Skin epidermis (tissue), 12 donors: ENCODE measurements around the gene RALA.

Experiments
- H3K27ac ChIP-seq, 21 experiments: fragments of 200-600 bp; sonication (generic) in 11 of 21; one replicate each; pipeline ENCODE4 v1.5.0; 2020; ENCODE audit warnings: mild to moderate bottlenecking in 3 of 21, inconsistent platforms in 2 of 21, moderate library complexity in 2 of 21
- H3K4me3 ChIP-seq, 7 experiments: fragments of 200-600 bp; sonication (generic) in 2 of 7; one replicate each; pipeline ENCODE4 v1.5.0; 2020; ENCODE audit warnings: inconsistent platforms in 2 of 7, mild to moderate bottlenecking in 2 of 7, moderate library complexity in 1 of 7

The RALA gene

DNA sequence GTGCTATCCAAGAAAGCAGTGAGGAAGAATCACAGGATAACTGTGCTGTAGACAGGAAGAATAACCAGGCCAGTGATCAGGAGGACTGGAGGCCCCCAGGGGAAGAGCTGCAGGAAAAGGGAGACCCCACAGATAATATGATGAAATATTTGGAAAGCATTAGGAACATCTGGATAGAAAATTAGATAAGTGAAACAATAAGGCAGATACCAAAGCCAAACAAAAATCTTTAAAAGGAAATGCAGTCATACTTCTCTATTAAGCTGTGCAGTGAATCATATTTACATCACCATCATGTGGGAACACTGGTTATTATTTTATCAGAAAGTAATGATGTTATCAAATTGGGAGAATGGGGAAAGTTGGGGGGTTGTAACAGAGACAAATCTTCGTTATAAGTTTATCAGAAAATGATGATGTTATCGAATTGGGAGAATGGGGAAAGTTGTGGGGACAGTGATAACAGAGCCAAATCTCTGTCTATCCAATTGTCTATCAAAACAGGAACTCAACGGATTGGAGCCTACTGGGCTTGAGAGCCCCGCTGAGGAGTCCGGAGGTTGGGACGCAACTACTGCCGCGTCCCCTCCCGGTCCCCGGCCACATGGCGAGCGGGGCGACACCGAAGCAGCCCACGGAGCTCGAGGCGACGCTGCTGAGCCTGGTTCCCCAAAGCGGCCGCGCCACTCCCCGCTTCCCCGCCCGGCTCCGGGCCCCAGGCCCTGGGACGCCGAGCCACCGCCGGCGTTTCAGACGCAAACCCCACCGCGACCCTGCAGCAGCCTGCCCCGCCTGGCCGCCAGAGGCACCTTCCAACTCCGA, 14.0 kb upstream of the RALA start:
- Histone ChIP-seq H3K4me3 (peak overlapping the region; percentile 10 to 42 (median 20)), H3K27ac (peak overlapping the region in 20 of 21 experiments; percentile 33 to 90 (median 75))

DNA sequence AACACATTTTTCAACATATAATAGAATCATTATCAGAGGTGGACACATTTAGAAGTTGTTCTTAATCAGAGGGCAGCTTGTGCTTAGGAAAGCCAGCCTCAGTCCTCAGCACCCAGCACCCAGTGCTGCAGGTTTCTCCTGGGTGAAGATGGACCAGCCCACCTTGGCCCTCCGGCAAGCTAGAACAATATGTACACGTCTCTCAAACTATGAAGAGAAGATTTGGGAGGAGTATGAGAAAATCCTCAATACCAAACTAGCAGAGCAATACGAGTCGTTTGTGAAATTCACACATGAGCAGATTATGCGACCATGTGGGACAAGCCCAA, 13.5 kb upstream of the RALA start:
- Histone ChIP-seq H3K4me3 (peak overlapping the region; percentile 10 to 42 (median 20)), H3K27ac (peak overlapping the region in 19 of 21 experiments; percentile 49 to 90 (median 75))

GRCh38 chr7:39613577-39613976, 9.8 kb upstream of the RALA start:
- Histone ChIP-seq H3K4me3 (no peak overlapping the region), H3K27ac (no peak overlapping the region)

GRCh38 chr7:39614299-39614698, 9.1 kb upstream of the RALA start:
- H3K4me3 ChIP-seq, result no peak overlapping the region
- H3K27ac ChIP-seq, result no peak overlapping the region

DNA sequence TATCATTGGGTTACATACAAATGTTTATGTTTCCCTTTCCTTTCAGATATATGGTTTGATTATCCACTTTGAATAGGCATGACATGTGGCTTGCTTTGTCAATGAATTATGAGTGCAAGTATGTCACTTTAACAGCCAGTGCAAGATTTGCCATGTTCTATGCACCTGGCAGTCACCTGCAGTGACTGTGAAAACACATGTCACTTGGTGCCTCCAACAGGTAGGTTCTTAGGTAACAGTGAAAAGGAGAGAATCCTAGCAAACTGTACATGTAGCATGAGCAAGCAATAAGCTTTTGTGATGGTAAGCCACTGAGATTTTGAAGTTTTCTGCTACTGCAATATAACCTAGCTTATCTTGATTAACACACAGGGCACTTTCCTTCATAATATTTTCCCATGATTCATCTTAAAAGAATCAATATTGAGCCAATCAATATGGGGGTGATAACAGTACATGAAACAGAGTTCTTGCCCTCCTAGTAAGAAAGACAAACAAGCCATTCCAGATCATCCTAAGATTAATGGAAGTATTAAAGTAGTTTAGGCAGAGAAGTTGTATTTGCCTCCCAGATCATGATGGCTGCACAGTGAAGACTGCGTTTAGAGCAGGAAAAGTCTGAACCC, 7.9 kb upstream of the RALA start:
- no peak overlapping the region for H3K27ac ChIP-seq

GRCh38 chr7:39616138-39616537, 7.2 kb upstream of the RALA start:
- no peak overlapping the region for H3K4me3 ChIP-seq
- H3K27ac ChIP-seq, result no peak overlapping the region

More for the DNA sequence above, 7.9 kb upstream of the RALA start:
- H3K4me3 ChIP-seq, result no peak overlapping the region

DNA sequence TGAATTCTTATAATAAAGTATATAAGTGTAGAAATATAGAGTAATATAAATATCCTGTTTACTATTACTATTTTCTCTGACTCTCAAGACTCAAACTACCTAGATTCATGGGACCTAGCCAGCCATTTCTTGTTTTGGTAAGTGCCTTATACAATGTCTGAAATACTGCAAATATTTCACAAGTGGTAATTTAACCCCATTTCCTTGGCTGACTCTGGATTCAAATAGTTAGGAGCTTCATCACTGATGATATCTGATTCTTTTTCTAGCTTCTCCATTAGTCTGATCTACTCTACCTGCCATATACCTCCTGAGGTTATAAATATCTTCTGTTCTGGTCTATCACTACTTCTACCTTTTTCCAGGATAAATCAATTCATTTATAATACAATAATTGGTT, 6.4 kb upstream of the RALA start:
- no peak overlapping the region for H3K27ac ChIP-seq
- no peak overlapping the region for H3K4me3 ChIP-seq

- no peak overlapping the region for H3K4me3 ChIP-seq
- H3K27ac ChIP-seq, result no peak overlapping the region
Measured at GRCh38 chr7:39618868-39619267, 4.5 kb upstream of the RALA start.

DNA sequence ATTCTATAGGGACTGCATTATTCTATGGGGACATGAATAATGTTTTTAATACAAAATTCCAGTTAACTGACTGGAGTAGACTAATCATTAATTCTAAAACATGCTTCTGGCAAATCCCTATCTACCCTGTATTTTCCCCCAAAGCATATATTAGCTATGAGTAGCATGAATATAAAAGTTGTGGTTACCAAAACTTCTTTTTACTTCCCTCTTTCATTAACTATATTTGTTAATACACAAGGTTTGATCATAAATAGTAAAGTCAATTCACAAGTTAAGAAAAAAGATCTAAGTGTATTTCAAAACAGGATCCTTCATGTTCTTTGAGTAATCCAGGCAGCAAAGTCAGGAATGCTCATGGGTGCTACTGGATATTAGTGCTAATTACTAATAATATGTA, 2.9 kb upstream of the RALA start:
- Histone ChIP-seq H3K4me3 (no peak overlapping the region), H3K27ac (peak overlapping the region in 1 of 21 experiments; percentile 90)

GRCh38 chr7:39621261-39621660, 2.1 kb upstream of the RALA start:
- H3K27ac ChIP-seq, result peak overlapping the region in 4 of 21 experiments; percentile 3 to 90 (median 46)
- H3K4me3 ChIP-seq, result no peak overlapping the region

- H3K4me3 ChIP-seq, result no peak overlapping the region
- H3K27ac ChIP-seq, result peak overlapping the region in 12 of 21 experiments; percentile 3 to 98 (median 93)
Measured at GRCh38 chr7:39621784-39622411, 1.5 kb upstream of the RALA start.

DNA sequence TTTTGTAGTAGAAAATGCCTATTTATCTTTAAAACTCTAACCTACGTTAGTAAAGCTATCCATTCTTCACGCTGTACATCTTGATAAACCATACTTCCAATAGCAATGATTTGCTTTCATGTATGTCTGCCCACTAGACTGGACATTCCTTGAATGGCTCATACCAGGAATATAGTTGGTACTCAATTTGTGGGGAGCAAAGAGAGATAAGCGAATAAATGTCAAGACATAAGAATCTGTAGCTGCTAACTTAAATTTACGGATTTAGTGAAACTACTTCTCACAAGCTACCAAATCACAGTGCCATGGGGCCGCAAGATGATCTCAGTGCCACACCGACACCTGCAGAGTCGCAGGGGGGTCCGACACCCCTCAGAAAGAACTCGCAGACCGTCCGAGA, 763 bp upstream of the RALA start:
- H3K27ac ChIP-seq, result peak overlapping the region; percentile 77 to 98 (median 94)

GRCh38 chr7:39623732-39624441, 515 bp downstream of the RALA start:
- peak overlapping the region; percentile 78 to 97 (median 90) for H3K4me3 ChIP-seq
- H3K27ac ChIP-seq, result peak overlapping the region; percentile 77 to 98 (median 94)

More for the DNA sequence above, 763 bp upstream of the RALA start:
- peak overlapping the region; percentile 78 to 97 (median 90) for H3K4me3 ChIP-seq

GRCh38 chr7:39624442-39624807, 1.1 kb downstream of the RALA start:
- peak overlapping the region in 20 of 21 experiments; percentile 81 to 98 (median 95) for H3K27ac ChIP-seq

GRCh38 chr7:39624935-39625694, 1.7 kb downstream of the RALA start:
- H3K4me3 ChIP-seq, result peak overlapping the region in 5 of 7 experiments; percentile 78 to 97 (median 82)
- peak overlapping the region in 14 of 21 experiments; percentile 4 to 98 (median 93) for H3K27ac ChIP-seq

More at GRCh38 chr7:39624442-39624807, 1.1 kb downstream of the RALA start:
- H3K4me3 ChIP-seq, result peak overlapping the region; percentile 78 to 97 (median 90)

GRCh38 chr7:39631736-39632308, 8.4 kb downstream of the RALA start:
- no peak overlapping the region for H3K27ac ChIP-seq

DNA sequence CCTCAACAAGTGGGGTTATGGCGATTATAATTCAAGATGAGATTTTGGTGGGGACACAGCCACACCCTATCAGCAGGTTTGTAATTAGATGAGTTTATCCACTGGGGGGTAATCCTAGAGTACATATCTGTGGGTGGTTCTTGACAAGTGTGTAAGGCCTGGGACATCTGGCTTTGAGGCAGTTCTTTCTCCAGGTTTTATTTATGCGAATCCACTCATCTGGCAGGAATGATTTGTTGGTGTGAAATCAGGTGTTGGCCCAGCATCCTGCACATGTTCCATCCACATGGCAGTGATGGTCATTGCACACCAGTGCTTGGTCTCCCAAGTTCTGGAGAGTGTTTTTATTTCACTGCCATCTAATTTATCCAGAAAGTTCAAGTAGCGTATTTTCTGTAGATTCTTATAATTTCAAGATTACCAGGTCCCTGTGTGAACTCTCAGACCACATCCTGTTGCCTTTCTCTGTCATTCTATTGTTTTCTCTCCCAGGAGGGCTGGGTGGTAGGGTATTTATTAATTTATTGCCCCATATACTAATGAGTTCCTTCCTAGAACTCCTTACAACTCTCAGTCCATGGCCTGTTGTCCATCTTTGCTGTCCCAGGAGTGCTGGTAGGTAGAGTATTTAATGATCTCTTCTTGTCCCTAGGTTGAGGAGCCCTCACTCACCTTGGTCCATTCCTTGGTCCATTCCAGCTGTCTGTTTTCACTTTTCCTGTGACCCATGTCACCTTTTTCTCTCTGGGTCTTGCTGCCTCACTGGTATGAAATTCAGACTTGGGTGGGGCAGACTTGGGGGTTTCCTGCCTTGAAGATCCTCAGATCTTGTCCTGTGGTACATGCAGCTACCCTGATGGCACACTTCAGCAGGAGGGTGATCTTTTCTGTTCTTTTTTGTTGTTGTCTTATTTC, 10.4 kb downstream of the RALA start:
- peak overlapping the region in 4 of 21 experiments; percentile 4 to 70 (median 36) for H3K27ac ChIP-seq
- no peak overlapping the region for H3K4me3 ChIP-seq

More at GRCh38 chr7:39631736-39632308, 8.4 kb downstream of the RALA start:
- H3K4me3 ChIP-seq, result no peak overlapping the region

DNA sequence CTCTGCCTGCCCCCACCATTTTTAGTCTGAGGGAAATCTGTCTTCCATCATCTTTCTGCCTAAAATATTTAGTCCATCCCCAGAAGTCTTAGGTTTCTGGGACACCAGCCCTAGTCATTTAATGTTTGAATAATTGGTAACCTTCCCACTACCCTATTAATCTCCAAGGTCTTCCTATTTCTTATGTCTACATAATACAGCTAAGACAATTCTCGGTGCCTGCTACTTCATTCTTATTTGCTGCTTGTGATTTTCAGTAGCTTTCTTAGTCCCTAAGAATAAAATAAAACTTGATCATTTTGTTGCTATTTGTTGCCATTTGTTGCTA, 11.1 kb downstream of the RALA start:
- H3K27ac ChIP-seq, result peak overlapping the region in 2 of 21 experiments; percentile 66 to 70
- H3K4me3 ChIP-seq, result no peak overlapping the region
